Osteoblast (primary cell): ENCODE results near the gene MVD. TPM values are rescaled to one million over a fixed set of nuclear protein-coding genes. Genes with fewer than 3 reads are reported as not detected.

Source experiments
- DNase-seq: peaks from one replicate; pipeline ENCODE4 v3.0.0; 2011; ENCODE audit warnings: low spot score, mixed read lengths; ENCODE audit not compliant: insufficient read length; ENCODE audit errors: missing footprints
- H2AFZ ChIP-seq: 2 replicates; pipeline ENCODE4 v1.6.0; 2011; ENCODE audit warnings: mild to moderate bottlenecking, low read length
- H3K27ac ChIP-seq: 2 replicates; pipeline ENCODE4 v1.5.1; 2011; ENCODE audit warnings: mild to moderate bottlenecking, low read depth, low read length, moderate library complexity
- H3K27me3 ChIP-seq: 2 replicates; pipeline ENCODE4 v1.6.0; 2012; ENCODE audit warnings: mild to moderate bottlenecking, control low read depth, inconsistent platforms, low read length, moderate library complexity; ENCODE audit not compliant: insufficient read depth
- H3K36me3 ChIP-seq: 2 replicates; pipeline ENCODE4 v1.5.1; 2011; ENCODE audit warnings: mild to moderate bottlenecking, low read length, control low read depth, moderate library complexity; ENCODE audit not compliant: insufficient read depth
- H3K4me1 ChIP-seq: 2 replicates; pipeline ENCODE4 v1.5.1; 2011; ENCODE audit warnings: mild to moderate bottlenecking, low read length, control low read depth, moderate library complexity; ENCODE audit not compliant: insufficient read depth
- H3K4me2 ChIP-seq: 2 replicates; pipeline ENCODE4 v1.6.0; 2011; ENCODE audit warnings: mild to moderate bottlenecking, low read length; ENCODE audit not compliant: insufficient read depth
- H3K4me3 ChIP-seq: fragments of 200-600 bp; sonication (generic); 3 replicates; pipeline ENCODE4 v1.5.1; 2012; ENCODE audit warnings: mild to moderate bottlenecking, low read length, inconsistent platforms; ENCODE audit not compliant: insufficient read depth
- H3K79me2 ChIP-seq: 2 replicates; pipeline ENCODE4 v1.6.0; 2012; ENCODE audit warnings: mild to moderate bottlenecking, low read length, control low read depth, inconsistent platforms; ENCODE audit not compliant: insufficient read depth
- H3K9me3 ChIP-seq: 2 replicates; pipeline ENCODE4 v1.5.1; 2011; ENCODE audit warnings: low read depth, low read length, control low read depth
- H4K20me1 ChIP-seq: 2 replicates; pipeline ENCODE4 v1.6.0; 2012; ENCODE audit warnings: mild to moderate bottlenecking, low read length, control low read depth; ENCODE audit not compliant: insufficient read depth
- CTCF ChIP-seq: IDR thresholded peaks from 2 replicates; pipeline ENCODE4 v1.5.1; 2011; ENCODE audit warnings: mild to moderate bottlenecking, low read depth, low read length, moderate library complexity; ENCODE audit errors: extremely low read depth
- total RNA-seq: library from RNA; depleted of rRNA; stranded (reverse); fragments of >200 nt; gene quantifications from 2 replicates; pipeline ENCODE4 v1.2.3, GENCODE V29; 2012

The MVD gene
- total RNA-seq, 1 donor: 67.3 TPM

GRCh38 chr16:88698646-88699045 lies 35.8 kb upstream of the MVD start:
- H2AFZ ChIP-seq: no peak overlapping the region
- H3K4me1 ChIP-seq: peaks cover 12% of the 10 kb centered on the region
- no peak for DNase-seq
- H4K20me1 ChIP-seq: no peaks in the 10 kb centered on the region
- peaks cover 16% of the 10 kb centered on the region for H3K36me3 ChIP-seq
- H3K27me3 ChIP-seq: no peaks in the 10 kb centered on the region
- no peak overlapping the region for H3K27ac ChIP-seq
- no peak overlapping the region for H3K4me2 ChIP-seq
- peaks cover 29% of the 10 kb centered on the region for H3K79me2 ChIP-seq
- H3K4me3 ChIP-seq: no peak overlapping the region
- TF ChIP-seq CTCF: no peak
- no peaks in the 10 kb centered on the region for H3K9me3 ChIP-seq

DNA sequence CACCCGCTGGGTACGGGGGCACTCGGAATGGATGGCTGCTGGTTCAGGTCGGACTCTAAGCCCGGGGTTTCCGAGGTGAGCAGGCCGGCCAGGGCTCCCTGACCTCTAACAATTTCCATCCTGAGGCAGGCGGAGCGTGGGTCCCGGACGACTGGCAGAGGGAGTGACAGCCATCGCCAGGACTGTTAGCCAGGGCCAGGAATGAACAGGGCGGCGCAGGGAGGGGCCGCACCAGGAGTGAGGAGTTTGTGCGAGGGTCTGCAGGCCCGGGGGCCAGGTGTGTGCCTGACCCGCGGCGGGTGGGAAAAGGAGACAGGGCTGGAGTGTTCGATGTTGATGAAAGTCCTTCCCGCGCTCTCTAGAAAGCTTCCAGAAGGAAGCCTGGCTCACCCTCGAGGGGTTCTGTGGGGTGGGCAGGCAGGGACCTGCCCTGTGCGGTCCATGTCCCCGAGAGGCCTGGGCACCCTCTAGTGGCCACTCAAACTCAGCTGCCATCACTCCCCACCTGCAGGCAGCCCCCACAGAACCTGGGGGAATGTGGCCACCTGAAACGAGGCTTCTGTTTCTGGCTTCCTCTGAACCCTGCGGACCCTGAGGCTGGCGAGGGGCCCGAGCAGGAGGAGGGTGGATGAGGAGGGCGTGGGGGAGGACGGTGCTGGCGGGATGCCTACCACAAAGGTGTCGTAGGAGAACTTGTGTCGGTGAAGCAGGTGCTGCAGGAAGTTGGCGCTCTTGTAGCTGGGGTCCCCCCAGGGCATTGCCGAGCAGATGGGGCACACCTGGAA lies 35.1 kb upstream of the MVD start:
- Histone ChIP-seq H2AFZ (no peak overlapping the region), H3K9me3 (no peaks in the 10 kb centered on the region), H3K79me2 (peaks cover 23% of the 10 kb centered on the region), H4K20me1 (no peaks in the 10 kb centered on the region), H3K36me3 (peaks cover 16% of the 10 kb centered on the region), H3K4me1 (peaks cover 12% of the 10 kb centered on the region), H3K27ac (no peak overlapping the region), H3K27me3 (no peaks in the 10 kb centered on the region), H3K4me3 (no peak overlapping the region), H3K4me2 (no peak overlapping the region)
- TF ChIP-seq CTCF: peak; percentile 28
- DNase-seq: peak; percentile 87

GRCh38 chr16:88697116-88697830 lies 34.4 kb upstream of the MVD start:
- Histone ChIP-seq H2AFZ (no peak overlapping the region), H3K36me3 (peaks cover 16% of the 10 kb centered on the region), H3K9me3 (no peaks in the 10 kb centered on the region), H3K4me3 (no peak overlapping the region), H3K4me2 (no peak overlapping the region), H3K4me1 (peaks cover 12% of the 10 kb centered on the region), H3K27ac (no peak overlapping the region), H3K79me2 (peaks cover 15% of the 10 kb centered on the region), H3K27me3 (no peaks in the 10 kb centered on the region), H4K20me1 (no peaks in the 10 kb centered on the region)
- no peak for TF ChIP-seq CTCF
- DNase-seq: no peak

- peaks cover 16% of the 10 kb centered on the region for H3K36me3 ChIP-seq
- no peak for DNase-seq
- H3K79me2 ChIP-seq: peaks cover 7% of the 10 kb centered on the region
- H3K4me2 ChIP-seq: no peak overlapping the region
- H4K20me1 ChIP-seq: no peaks in the 10 kb centered on the region
- H3K4me1 ChIP-seq: peaks cover 10% of the 10 kb centered on the region
- H3K27me3 ChIP-seq: no peaks in the 10 kb centered on the region
- H2AFZ ChIP-seq: no peak overlapping the region
- no peaks in the 10 kb centered on the region for H3K9me3 ChIP-seq
- no peak overlapping the region for H3K4me3 ChIP-seq
- H3K27ac ChIP-seq: no peak overlapping the region
- no peak for TF ChIP-seq CTCF
Observed at GRCh38 chr16:88696441-88696840, 33.5 kb upstream of the MVD start.
